Measurements from ENCODE around the gene TCEA3. TPM values are rescaled to one million over a fixed set of nuclear protein-coding genes. Genes with fewer than 3 reads are reported as not detected.

TCEA3 gene
- total RNA-seq (10 to 100 TPM; 40.1 to 87.3 (median 59.1) TPM), polyA plus RNA-seq (10 to 100 TPM; 21.5 to 55.5 TPM)
- long read RNA-seq, donor 1, transcript TCEA3-203 (11 exons, 1,559 nt) = major isoform, 161 of 196 reads
- long read RNA-seq, donor 1, partial matches to known transcripts = 18 of 196 reads
- long read RNA-seq, donor 1, other reads (novel, unspliced or antisense) = 17 of 196 reads
- long read RNA-seq, donor 2, transcript TCEA3-203 (11 exons, 1,559 nt) = major isoform, 330 of 408 reads
- long read RNA-seq, donor 2, partial matches to known transcripts = 16 of 408 reads
- long read RNA-seq, donor 2, other reads (novel, unspliced or antisense) = 58 of 408 reads
- long read RNA-seq, donor 3, transcript TCEA3-203 (11 exons, 1,559 nt) = major isoform, 51 of 68 reads
- long read RNA-seq, donor 3, partial matches to known transcripts = 7 of 68 reads
- long read RNA-seq, donor 3, other reads (novel, unspliced or antisense) = 10 of 68 reads

DNA sequence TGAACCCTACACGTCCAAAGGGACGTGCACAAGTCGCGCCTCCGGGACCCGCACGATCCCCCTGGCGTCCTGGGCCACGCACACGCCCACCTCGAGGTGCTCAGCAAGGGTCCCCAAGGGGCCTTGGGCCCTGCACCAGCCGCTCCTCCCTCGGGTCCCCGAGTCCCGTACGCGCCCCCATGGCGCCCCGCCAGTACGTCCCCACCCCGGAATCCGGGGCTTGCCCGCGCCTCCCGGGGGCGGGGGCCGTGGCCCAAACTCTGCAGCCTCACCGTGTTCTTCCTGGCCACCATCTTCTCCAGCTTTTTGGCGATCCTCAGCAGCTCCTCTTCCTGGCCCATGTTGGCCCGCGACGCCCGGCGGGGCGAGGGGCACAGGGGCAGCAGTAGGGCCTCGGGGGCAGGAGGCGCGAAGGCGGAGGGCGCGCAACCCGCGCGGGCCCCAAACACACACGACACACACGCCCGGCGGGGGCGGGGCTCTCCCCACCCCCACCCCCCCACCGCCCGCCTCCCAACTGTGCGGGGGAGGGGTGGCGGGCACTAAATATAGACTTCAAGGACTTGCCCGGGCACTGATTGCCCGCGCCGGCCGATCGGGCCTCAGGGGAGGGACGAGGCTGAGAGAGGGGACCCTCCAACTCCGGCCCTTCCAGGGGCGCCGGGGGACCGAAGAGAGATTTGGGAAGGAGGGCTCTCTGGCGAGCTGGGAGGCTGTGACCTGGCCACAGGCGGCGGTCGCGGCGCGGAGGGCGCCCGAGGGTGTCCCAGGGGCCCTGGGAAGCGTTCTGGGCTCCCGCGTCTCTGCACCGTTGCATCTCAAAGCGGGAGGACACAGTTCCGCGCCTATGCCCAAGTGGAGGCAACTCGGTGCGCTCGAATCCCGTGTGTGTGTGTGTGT, at the start of gene TCEA3:
Gene TCEA3, minus strand, starts transcription at position 456 of the 900 bp plus-strand sequence. Its CDS starts 115 bp downstream, at position 341.
- 2 to 8% (median 2%) methylated on average over 23 to 84 of the region's 84 CpGs for WGBS, 4 donors
- Histone ChIP-seq H3K27ac (peak within 1 kb of the TSS; percentile 60 to 95 (median 85)), H3K4me1 (peaks cover 0 to 47% (median 34%) of the 10 kb centered on the region in 12 donors), H3K27me3 (peaks cover 0 to 16% (median 0%) of the 10 kb centered on the region in 9 donors), H3K36me3 (peaks cover 0 to 11% (median 7%) of the 10 kb centered on the region in 9 donors), H3K4me3 (peak within 1 kb of the TSS; percentile 50 to 95 (median 70)), H3K9me3 (no peaks in the 10 kb centered on the region)
- ATAC-seq = peak; percentile 53 to 81 (median 76)
- TF ChIP-seq, protein P1, sequence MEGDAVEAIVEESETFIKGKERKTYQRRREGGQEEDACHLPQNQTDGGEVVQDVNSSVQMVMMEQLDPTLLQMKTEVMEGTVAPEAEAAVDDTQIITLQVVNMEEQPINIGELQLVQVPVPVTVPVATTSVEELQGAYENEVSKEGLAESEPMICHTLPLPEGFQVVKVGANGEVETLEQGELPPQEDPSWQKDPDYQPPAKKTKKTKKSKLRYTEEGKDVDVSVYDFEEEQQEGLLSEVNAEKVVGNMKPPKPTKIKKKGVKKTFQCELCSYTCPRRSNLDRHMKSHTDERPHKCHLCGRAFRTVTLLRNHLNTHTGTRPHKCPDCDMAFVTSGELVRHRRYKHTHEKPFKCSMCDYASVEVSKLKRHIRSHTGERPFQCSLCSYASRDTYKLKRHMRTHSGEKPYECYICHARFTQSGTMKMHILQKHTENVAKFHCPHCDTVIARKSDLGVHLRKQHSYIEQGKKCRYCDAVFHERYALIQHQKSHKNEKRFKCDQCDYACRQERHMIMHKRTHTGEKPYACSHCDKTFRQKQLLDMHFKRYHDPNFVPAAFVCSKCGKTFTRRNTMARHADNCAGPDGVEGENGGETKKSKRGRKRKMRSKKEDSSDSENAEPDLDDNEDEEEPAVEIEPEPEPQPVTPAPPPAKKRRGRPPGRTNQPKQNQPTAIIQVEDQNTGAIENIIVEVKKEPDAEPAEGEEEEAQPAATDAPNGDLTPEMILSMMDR (IDR thresholded peaks at IDR 0.05) = no peak
- no peak for TF ChIP-seq POLR2A (IDR thresholded peaks at IDR 0.05)
- peak; percentile 63 to 79 (median 73) for DNase-seq
- intact Hi-C loops (cut with DNase I) = loop anchor here in 5 of 10 donors (5.0 kb wide), 3 partner anchors 43 to 82 kb away; partner anchors contain the start of genes ASAP3 (in 3 of the 5) and HNRNPR (in 1 of the 5)

DNA sequence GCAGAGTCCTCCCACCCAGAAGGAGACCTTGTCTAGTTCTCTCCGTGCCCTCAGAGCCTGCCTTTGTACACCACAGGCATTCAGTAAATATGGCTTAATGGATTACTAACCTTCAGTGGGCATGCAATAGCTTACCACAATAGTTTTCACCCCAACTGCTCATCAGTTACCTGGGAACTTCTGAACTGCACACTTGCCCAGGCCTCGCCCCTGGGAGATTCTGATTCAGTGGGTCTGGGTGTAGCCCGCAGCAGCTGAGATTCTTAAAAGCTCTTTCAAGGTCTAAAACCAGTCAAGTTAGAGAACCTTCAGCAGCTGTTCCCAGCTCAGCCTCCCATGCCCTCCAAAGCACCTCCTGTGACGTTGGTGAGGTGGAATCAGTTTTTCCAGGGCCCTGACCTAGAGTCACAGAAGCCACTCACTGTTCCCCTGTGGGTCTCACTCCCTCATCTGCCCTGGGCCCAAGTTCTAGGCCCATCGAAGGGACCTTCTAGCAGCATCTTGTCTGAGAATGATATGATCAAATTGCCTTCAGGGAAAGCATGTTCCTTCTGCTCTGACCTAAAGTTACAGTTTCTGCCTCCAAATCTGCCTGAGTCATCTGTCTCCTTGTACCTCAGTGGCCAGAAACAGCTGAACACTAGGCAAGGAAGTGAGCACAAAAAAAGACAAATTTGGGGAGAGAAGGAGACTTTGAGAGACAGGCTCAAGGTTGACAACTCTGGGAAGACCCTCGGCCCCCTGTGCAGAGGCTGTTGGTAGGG, 48.7 kb upstream of the TCEA3 start:
- DNase-seq = no peak
- intact Hi-C loops (cut with DNase I) = no loop called here
- TF ChIP-seq, protein P1 (IDR thresholded peaks at IDR 0.05) = no peak
- TF ChIP-seq POLR2A (IDR thresholded peaks at IDR 0.05) = no peak
- no peak overlapping the region for H3K4me3 ChIP-seq
- peaks cover 5 to 62% (median 42%) of the 10 kb centered on the region in 12 donors for H3K4me1 ChIP-seq
- ATAC-seq = peak in 2 of 4 donors; percentile 5 to 24
- no peaks in the 10 kb centered on the region for H3K9me3 ChIP-seq
- peak overlapping the region in 6 of 12 donors; percentile 2 to 65 (median 24) for H3K27ac ChIP-seq
- H3K36me3 ChIP-seq = no peaks in the 10 kb centered on the region
- 85 to 87% (median 86%) methylated on average over 6 of the region's 6 CpGs for WGBS, 4 donors
- H3K27me3 ChIP-seq = no peaks in the 10 kb centered on the region

DNA sequence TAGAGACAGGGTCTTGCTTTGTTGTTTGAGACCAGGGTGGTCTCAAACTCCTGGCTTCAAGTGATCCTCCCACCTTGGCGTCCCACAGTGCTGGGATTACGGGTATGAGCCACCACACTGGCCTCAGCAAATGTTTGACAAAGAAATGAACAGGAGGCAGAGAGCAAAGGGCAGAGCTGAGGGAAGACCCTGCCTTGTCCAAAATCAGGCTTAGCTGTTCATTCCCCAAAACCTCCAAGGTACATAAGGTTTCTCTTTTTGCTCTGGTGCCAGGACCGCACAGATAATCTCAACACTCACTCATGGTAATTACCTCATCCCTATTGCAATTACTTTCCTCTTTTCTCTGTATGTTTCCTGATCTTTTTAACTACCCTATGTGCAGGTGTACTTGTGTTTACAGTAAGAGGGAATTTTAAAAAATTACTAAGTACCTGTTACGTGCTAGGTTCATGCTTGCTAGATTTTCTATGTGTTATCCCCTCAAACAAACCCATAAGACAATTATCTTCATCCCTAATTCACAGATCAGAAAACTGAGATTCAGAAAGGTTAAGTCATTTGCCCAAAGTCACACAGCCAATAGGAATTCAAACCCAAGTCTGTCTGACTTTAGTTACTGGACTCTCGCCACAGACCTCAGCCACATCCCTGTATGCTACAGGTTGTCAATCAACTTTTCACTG, 47.9 kb upstream of the TCEA3 start:
- WGBS, 4 donors = 90 to 94% (median 93%) methylated on average over 5 of the region's 5 CpGs
- Histone ChIP-seq H3K27ac (peak overlapping the region in 3 of 12 donors; percentile 23 to 65 (median 37)), H3K4me1 (peaks cover 5 to 61% (median 42%) of the 10 kb centered on the region in 12 donors), H3K9me3 (no peaks in the 10 kb centered on the region), H3K4me3 (no peak overlapping the region), H3K36me3 (no peaks in the 10 kb centered on the region), H3K27me3 (no peaks in the 10 kb centered on the region)
- ATAC-seq (no peak), DNase-seq (no peak)
- intact Hi-C loops (cut with DNase I) = no loop called here
- no peak for TF ChIP-seq POLR2A (IDR thresholded peaks at IDR 0.05)
- TF ChIP-seq, protein P1 (IDR thresholded peaks at IDR 0.05) = no peak
